Activated T-cell treated with anti-CD3 and anti-CD28 coated beads, Interleukin-2, amount 50 U/mL, for 72 hours (primary cell): ENCODE results near the gene FAM120A. TPM values are rescaled to one million over a fixed set of nuclear protein-coding genes. Genes with fewer than 3 reads are reported as not detected.

Source experiments
- ATAC-seq, 2 donors: fragments of 150-1000 bp; cut with Tn5 transposase; replicated peaks in 1 of 2; 2 replicates each; pipeline ENCODE4 v1.10.0; 2021; ENCODE audit warnings: moderate library complexity in 2 of 2, mild to moderate bottlenecking in 1 of 2
- DNase-seq, 2 donors: peaks; one replicate each; pipeline ENCODE4 v3.0.0; 2021 to 2022; ENCODE audit warnings: mixed read lengths in 1 of 2
- H3K27ac Mint-ChIP-seq: one replicate; pipeline ENCODE4 v1.8.0; 2022; ENCODE audit warnings: mild to moderate bottlenecking, moderate library complexity, mixed read lengths
- H3K27me3 Mint-ChIP-seq: one replicate; pipeline ENCODE4 v1.8.0; 2022; ENCODE audit warnings: low read depth, mixed read lengths
- H3K36me3 Mint-ChIP-seq, 2 donors: one replicate each; pipeline ENCODE4 v1.8.0; 2022; ENCODE audit warnings: mixed read lengths in 2 of 2, mild to moderate bottlenecking in 1 of 2; ENCODE audit not compliant: insufficient read depth in 2 of 2
- H3K4me1 Mint-ChIP-seq: one replicate; pipeline ENCODE4 v1.8.0; 2022; ENCODE audit warnings: low read depth, mixed read lengths
- H3K4me3 Mint-ChIP-seq, 2 donors: one replicate each; pipeline ENCODE4 v1.8.0; 2022; ENCODE audit warnings: mild to moderate bottlenecking in 2 of 2, mixed read lengths in 2 of 2, moderate library complexity in 2 of 2
- H3K9me3 Mint-ChIP-seq, 2 donors: one replicate each; pipeline ENCODE4 v1.8.0; 2022; ENCODE audit warnings: mixed read lengths in 2 of 2
- total RNA-seq, 2 donors: library from RNA; stranded (reverse); gene quantifications; one replicate each; pipeline ENCODE4 v1.2.3, GENCODE V29; 2022

Gene FAM120A
- total RNA-seq, 2 donors from 2014 or later = 127 to 135 TPM

DNA sequence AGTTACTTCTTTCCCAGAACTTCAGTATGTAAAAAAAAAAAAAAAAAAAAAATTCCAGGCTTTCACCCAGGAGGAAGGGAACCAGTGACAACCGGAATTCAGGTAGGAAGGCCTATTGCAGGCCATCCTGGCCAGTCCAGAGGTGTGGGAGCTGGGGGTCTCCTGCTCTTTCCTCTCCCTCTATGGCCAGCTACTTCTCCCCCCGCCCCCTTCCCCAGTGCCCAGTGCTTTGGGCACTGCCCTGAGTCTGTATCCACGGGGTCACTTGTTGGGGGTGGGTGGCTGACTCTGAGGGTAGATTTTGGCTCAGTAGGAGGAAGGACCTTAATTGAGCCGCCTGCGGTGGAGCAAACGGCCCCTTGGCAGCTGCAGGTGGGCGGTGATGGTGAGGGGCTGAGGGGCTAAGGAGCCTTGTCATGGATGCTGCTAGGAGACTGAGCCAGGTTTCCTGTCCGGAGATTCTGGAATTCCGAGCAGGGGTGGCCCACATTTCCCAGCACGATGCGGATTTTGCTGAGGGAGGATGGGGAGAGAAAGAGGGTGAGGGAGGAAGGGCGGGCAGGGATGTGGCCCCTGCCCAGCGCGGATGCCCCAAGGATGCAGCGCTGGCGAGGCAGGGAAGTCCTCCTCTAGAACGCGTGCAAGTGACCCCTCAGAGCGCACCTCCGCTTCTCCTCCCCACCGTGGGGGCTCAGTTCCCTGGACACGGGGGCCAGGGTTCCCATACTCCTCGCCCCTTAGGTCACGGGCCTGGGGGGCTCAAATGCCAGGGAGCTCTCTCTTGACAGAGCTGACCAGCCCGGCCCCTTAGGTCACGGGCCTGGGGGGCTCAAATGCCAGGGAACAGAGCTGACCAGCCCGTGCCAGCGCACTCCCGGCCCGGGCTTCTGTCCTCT, 123.7 kb downstream of the FAM120A start:
- peak overlapping the region; percentile 95 for H3K27ac Mint-ChIP-seq
- peaks cover 0 to 6% of the 10 kb centered on the region in 2 donors for H3K9me3 Mint-ChIP-seq
- peaks cover 8% of the 10 kb centered on the region in 2 donors for H3K36me3 Mint-ChIP-seq
- no peak for ATAC-seq
- peaks cover 33% of the 10 kb centered on the region for H3K4me1 Mint-ChIP-seq
- peak overlapping the region; percentile 85 to 87 for H3K4me3 Mint-ChIP-seq
- no peak for DNase-seq
- no peaks in the 10 kb centered on the region for H3K27me3 Mint-ChIP-seq

DNA sequence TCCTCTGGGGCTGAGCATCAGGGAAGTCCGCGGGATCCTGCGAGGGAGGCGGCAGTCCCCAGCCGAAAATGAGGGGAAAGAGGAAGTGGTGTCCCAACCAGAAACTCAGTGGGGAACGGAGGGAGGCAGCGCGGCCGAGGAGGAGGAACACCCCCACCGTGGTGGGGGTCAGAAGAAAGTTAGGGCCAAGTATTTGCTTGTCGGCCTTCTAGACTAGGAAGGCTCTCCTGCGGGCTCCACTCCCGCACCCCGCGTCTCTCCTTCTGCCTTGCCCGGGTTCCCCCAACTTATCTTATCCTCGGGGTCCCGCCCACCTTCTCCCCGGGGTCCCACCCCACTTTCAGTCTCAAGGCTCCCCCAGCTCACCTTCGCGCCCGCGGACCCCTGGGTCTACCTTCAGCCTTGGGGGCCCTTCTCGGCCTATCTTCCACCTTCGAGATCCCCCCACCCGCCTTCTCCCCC, 124.3 kb downstream of the FAM120A start:
- Mint-ChIP-seq H3K27ac (peak overlapping the region; percentile 95), H3K27me3 (no peaks in the 10 kb centered on the region), H3K36me3 (peaks cover 3% of the 10 kb centered on the region in 2 donors), H3K4me3 (peak overlapping the region; percentile 85 to 87), H3K4me1 (peaks cover 33% of the 10 kb centered on the region), H3K9me3 (peaks cover 0 to 2% of the 10 kb centered on the region in 2 donors)
- ATAC-seq (peak; percentile 44 to 51), DNase-seq (peak; percentile 60 to 62)

DNA sequence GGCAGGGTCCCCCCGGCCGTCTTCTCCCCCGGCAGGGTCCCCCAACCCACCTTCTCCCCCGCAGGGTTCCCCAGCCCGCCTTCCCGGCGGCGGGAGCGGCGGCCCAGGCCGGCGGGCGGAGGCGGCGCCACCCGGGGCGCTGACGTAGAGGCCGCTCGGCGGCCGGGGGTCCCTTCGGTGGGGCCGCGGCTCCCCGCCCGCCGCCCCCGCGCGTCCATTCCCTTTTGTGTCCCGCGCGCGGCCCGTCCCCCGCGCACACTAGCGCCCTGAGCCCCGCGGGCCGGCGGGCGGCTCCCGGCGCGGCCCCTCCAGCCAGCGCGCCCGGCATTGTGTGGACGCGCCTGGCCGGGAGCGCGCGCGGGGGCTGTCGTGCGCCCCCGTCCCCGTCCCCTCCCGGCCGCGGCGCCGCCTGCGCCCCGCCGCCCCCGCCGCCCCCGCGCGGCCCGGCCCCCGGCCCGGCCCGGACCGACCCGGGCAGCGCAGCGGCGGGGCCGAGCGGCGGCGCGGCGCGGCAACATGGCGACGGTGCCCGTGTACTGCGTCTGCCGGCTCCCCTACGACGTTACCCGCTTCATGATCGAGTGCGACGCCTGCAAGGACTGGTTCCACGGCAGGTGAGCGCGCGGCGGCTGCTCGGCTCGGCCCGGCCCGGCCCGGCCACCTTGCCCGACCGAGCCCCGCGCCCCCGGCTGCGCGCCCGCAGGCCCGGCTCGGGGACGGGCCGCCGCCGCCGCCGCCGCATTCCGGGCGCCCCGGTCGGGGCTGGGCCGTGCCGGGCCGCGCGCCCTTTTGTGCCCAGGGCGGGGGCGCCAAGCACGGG, 125.0 kb downstream of the FAM120A start, which contains the start of gene PHF2:
Gene PHF2, plus strand, starts transcription at position 327 of the 820 bp plus-strand sequence. Its CDS starts 190 bp downstream, at position 517.
- peak; percentile 54 to 63 for ATAC-seq

DNA sequence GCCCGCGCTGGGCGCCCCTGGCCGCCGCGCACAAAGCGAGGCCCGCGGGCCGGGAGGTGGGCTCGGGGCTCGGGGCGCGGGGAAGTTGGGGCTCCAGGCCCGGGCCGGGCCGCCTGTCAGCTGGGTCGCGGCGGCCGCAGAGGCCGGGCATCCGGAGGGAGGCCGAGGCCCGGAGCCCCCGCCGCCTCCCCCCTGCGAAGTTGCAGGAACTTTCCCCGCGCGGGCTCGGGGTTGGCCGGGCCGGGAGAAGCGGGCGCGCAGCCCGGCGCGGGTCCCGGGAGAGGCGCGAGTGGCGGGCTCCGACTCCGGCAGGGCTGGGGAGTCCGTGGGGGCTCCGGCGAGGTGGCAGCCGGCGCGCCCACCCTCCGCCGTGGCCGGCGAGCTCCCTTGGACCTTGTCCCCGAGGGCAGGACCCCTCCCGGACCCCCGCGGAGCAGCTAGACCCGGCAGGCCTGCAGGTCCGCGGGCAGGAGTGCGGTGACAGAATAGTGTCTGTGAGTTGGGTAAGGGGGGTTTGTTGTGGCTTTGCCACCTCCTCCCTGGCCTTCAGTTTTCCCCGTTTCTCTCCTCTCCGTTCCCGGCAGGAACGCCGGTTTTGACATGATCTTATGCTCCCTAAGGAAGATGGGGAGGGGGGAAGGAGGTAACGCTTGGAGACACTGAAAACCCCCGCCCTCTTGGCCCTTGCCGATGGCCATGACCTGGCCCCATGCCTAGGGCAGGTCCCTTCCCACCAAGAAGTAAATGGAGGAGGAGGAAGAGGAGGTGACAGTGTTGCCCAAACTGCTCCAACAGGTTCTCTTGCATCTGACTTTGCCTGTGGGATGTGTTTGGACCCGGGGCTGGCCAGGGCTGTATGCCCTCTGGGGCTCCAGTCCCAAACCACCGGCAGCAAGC, 125.8 kb downstream of the FAM120A start:
- H3K9me3 Mint-ChIP-seq = no peaks in the 10 kb centered on the region
- peaks cover 33% of the 10 kb centered on the region for H3K4me1 Mint-ChIP-seq
- DNase-seq = peak in 1 of 2 donors; percentile 55
- H3K27ac Mint-ChIP-seq = peak overlapping the region; percentile 22
- H3K4me3 Mint-ChIP-seq = peak overlapping the region; percentile 82 to 87
- H3K27me3 Mint-ChIP-seq = no peaks in the 10 kb centered on the region
- no peaks in the 10 kb centered on the region for H3K36me3 Mint-ChIP-seq
- peak in 1 of 2 donors; percentile 32 for ATAC-seq

More for the DNA sequence above, 125.0 kb downstream of the FAM120A start, which contains the start of gene PHF2:
- peak; percentile 45 to 46 for DNase-seq
- no peaks in the 10 kb centered on the region for H3K9me3 Mint-ChIP-seq
- H3K27me3 Mint-ChIP-seq = no peaks in the 10 kb centered on the region
- H3K4me1 Mint-ChIP-seq = peaks cover 33% of the 10 kb centered on the region
- peak within 1 kb of the TSS; percentile 95 for H3K27ac Mint-ChIP-seq
- no peaks in the 10 kb centered on the region for H3K36me3 Mint-ChIP-seq
- H3K4me3 Mint-ChIP-seq = peak within 1 kb of the TSS; percentile 85 to 87

DNA sequence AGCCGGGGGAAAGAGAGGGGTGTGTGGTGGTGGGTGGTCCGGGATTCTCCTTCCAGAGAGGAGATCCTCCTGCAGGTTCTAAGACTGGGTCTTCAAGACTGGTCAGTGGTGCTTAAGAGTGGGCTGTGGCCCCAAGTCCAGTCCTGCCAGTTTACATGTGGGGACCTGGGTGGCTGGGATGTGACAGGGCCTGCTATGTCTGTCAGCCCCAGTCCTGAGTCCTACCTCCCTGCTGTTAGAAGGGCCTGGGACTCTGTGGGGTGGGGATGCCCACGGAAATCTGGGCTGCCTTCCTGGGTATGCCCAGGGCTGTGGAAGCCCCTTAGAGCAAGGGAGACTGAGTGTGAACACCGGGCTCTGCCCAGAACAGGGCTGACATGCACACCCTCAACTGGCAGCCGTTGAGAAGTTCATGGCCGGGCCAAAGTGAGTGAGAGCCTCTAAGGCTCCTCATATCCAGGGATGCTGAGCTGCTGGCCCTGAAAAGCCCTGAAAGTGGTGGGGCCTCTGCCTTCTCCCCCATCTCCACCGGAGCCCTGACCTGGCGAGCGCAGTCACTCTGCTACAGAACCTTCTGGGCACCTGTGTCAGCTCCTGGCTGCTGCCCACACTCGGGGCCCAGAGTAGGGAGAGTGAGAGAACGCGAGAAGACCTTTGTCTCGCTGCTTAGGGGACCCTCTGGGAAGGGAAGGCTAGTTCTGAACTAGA, 126.6 kb downstream of the FAM120A start:
- no peak for DNase-seq
- peak overlapping the region; percentile 22 for H3K27ac Mint-ChIP-seq
- H3K4me1 Mint-ChIP-seq = peaks cover 33% of the 10 kb centered on the region
- no peaks in the 10 kb centered on the region for H3K27me3 Mint-ChIP-seq
- peak overlapping the region; percentile 82 to 87 for H3K4me3 Mint-ChIP-seq
- H3K36me3 Mint-ChIP-seq = peaks cover 0 to 2% of the 10 kb centered on the region in 2 donors
- no peaks in the 10 kb centered on the region for H3K9me3 Mint-ChIP-seq
- no peak for ATAC-seq

DNA sequence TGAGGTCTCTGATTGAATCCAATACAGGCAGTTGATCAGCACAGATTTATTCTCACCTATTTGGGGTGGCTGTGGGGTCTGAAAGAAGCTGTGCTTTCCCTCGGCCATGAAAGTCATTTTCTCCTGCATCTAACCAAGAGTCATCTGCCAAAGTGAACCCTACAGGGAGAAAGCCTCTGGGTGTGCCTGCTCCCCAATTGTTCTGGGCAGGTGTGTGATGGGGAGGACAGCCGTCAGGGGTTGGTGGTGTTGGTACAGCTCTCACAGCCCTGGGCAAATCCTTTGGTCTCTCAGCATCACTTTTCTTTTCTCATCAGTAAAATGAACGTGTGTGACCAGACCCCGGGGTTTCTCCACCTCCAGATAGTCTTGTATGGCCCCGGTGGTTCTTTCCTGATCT, 127.4 kb downstream of the FAM120A start:
- H3K4me3 Mint-ChIP-seq = peak overlapping the region; percentile 26 to 87
- H3K36me3 Mint-ChIP-seq = peaks cover 0 to 2% of the 10 kb centered on the region in 2 donors
- H3K9me3 Mint-ChIP-seq = no peaks in the 10 kb centered on the region
- no peaks in the 10 kb centered on the region for H3K27me3 Mint-ChIP-seq
- ATAC-seq = no peak
- peaks cover 33% of the 10 kb centered on the region for H3K4me1 Mint-ChIP-seq
- no peak overlapping the region for H3K27ac Mint-ChIP-seq
- no peak for DNase-seq

DNA sequence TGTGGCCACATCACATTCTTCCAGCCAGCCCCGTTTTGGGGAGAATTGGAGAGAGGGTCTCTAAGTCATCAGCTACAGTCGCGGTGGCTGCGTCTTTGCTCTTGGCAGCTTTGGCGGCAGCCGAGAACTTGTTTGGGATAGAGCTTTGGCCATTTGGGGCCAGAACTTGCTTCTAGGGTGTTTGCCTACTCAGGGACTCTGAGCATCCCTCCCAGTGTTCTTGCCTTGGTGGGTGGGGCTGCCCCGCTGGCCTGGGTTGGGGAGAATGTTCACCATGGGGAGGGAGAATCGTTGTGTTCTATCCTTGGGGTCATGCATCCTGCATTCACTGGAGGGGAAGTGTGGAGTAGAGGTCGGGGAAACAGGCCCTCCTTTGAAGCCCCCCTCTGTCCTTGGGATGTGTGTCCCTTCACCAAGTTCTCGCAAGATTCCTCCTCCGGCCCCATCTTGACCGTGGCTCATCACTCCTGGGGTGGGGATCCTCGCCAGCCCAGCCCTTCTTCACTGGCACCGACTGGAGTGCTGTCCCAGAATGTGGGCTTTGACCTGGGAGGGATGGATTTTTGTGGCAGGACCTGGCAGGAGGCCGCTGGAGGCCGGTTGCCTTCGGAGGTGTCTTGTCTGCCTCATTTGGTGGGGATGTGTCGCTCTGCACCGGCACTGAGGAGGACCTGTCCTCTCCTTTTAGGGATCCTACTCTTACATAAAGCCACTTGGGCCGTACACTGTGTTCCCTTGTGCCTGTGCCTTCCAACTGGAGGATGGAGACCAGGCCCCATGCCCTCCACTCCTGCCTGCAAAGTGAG, 128.4 kb downstream of the FAM120A start:
- Mint-ChIP-seq H3K36me3 (peaks cover 4 to 13% of the 10 kb centered on the region in 2 donors), H3K27me3 (no peaks in the 10 kb centered on the region), H3K4me3 (no peak overlapping the region), H3K4me1 (peaks cover 38% of the 10 kb centered on the region), H3K9me3 (peaks cover 2 to 3% of the 10 kb centered on the region in 2 donors), H3K27ac (peak overlapping the region; percentile 75)
- no peak for DNase-seq
- ATAC-seq = no peak

DNA sequence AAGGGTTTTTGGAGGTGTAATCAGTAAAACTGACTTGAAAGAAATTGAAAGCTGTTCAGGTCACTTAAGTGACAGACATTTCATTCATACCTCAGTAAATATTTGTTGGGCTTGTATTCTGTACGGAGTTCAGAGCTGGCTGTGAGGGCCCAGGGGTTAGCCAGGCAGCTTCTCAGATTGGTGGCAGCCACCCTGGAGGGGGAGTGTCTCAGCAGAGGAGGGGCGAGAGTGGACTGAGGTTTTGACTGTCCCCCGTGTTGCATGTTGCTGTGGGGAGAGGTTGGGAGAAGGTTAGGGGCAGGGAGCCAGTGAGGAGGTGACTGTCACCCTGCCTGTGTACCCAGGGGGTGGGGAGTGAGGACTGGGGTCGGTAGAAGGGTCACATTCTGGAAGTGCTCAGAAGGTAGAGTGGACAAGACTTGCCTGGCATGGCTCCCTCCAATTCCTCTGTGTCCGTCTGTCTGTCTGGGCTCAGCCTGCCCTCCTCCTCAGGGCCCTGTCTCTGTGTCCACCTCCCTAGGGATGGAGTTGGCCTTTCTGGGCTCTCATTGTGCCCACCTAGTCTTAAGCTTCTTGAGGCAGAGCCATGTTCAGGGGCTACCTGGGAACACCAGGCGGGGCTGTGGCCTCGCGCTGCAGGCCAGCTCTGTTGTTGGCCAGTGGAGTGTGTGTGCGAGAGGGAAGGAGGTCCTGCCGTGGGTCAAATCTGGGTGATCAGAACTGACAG, 129.3 kb downstream of the FAM120A start:
- peaks cover 4 to 14% of the 10 kb centered on the region in 2 donors for H3K36me3 Mint-ChIP-seq
- no peaks in the 10 kb centered on the region for H3K27me3 Mint-ChIP-seq
- H3K4me1 Mint-ChIP-seq = peaks cover 30% of the 10 kb centered on the region
- peaks cover 2 to 3% of the 10 kb centered on the region in 2 donors for H3K9me3 Mint-ChIP-seq
- DNase-seq (no peak), ATAC-seq (no peak)
- H3K4me3 Mint-ChIP-seq = no peak overlapping the region
- H3K27ac Mint-ChIP-seq = no peak overlapping the region

DNA sequence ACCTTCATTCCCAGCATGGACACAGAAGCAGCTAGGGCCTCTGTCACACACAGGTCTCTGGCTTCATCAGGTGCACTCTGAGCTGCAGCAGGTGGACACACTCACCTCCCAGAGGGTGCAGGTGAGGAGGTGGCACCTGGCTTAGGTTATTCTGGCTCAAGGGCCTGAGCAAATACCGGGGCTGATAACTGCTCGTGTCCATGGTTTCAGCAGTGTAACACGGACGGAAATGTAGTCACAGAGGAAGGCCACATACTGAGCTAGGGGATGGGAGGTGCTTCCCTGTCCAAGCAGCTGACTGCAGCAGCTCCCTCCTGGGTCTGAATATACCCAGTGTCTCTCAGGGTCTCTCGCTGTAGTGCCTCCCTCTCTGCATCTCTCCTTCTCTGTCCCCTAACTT, 130.6 kb downstream of the FAM120A start:
- Mint-ChIP-seq H3K27ac (no peak overlapping the region), H3K4me1 (peaks cover 36% of the 10 kb centered on the region), H3K4me3 (no peak overlapping the region)

DNA sequence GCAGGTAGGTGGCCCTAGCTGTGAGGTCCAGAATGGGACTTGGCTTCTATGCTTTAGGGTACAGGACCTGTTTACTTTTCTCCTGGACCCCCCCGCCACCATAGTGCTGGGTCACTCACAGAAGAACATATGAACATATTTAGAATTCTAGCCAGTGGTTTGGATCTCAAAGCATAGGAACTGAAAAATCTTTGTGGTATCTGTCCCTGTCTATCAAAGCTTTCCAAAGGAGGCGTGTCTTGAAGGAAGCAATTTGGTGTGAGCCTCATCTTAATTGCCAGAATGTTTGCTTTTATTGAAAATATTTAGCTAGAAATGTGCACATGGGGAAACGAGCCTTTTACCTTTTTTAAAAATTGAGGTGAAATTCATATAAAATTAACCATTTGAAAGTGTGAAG, 131.1 kb downstream of the FAM120A start:
- no peaks in the 10 kb centered on the region for H3K27me3 Mint-ChIP-seq
- peaks cover 2 to 3% of the 10 kb centered on the region in 2 donors for H3K9me3 Mint-ChIP-seq
- H3K36me3 Mint-ChIP-seq = peaks cover 4 to 14% of the 10 kb centered on the region in 2 donors
- no peak overlapping the region for H3K27ac Mint-ChIP-seq
- DNase-seq (no peak), ATAC-seq (no peak)
- no peak overlapping the region for H3K4me3 Mint-ChIP-seq
- peaks cover 37% of the 10 kb centered on the region for H3K4me1 Mint-ChIP-seq

More for the DNA sequence above, 130.6 kb downstream of the FAM120A start:
- H3K27me3 Mint-ChIP-seq = no peaks in the 10 kb centered on the region
- ATAC-seq (no peak), DNase-seq (no peak)
- peaks cover 2 to 3% of the 10 kb centered on the region in 2 donors for H3K9me3 Mint-ChIP-seq
- H3K36me3 Mint-ChIP-seq = peaks cover 4 to 14% of the 10 kb centered on the region in 2 donors
